Stimulated activated CD4-positive, alpha-beta T cell treated with anti-CD3 and anti-CD28 coated beads, TNF-alpha, amount 100 ng/mL, for 1 hour (primary cell): Measurements from ENCODE around the gene RAD9A.

Experiments used
- DNase-seq, 3 donors: peaks; one replicate each; pipeline ENCODE4 v3.0.0-alpha.2; 2020; ENCODE audit warnings: low read depth in 3 of 3, low spot score in 1 of 3

RAD9A gene

DNA sequence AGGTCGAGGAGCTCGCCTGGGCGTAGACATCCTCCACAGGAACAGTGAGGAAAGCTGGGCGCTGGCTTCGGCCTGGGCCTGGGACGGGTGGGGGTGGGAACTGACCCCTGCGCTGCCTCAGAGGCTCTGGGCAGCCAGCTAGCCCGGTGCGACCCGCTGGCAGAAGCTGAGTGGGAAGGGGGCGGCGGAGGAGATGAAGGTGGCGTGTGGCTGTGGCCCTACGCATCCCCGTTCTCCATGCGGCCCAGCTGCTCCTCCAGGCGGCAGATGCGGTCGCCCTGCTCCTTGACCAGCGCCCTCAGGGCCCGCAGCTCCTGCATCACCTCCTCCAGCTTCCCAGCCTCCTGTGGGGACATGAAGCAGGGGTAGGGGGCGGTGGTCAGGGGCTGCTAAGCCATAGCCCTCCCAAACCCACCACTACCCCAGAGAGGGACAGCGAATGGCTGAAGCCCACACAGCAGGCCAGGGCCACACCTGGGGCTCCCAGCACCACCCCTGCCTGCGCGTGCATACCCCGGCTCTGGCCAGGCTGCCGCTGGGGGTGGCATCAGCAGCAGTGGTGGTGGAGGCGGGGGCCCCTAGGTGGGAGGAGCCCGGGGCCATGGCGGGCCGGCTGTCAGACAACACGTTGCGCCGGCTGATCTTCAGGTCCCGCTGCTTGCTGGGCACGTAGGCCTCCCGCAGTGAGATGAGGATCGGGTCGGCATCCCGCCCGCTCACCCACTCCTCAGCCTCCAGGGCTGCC, 46.5 kb downstream of the RAD9A start:
- DNase-seq, result peak; percentile 43 to 65 (median 51)

DNA sequence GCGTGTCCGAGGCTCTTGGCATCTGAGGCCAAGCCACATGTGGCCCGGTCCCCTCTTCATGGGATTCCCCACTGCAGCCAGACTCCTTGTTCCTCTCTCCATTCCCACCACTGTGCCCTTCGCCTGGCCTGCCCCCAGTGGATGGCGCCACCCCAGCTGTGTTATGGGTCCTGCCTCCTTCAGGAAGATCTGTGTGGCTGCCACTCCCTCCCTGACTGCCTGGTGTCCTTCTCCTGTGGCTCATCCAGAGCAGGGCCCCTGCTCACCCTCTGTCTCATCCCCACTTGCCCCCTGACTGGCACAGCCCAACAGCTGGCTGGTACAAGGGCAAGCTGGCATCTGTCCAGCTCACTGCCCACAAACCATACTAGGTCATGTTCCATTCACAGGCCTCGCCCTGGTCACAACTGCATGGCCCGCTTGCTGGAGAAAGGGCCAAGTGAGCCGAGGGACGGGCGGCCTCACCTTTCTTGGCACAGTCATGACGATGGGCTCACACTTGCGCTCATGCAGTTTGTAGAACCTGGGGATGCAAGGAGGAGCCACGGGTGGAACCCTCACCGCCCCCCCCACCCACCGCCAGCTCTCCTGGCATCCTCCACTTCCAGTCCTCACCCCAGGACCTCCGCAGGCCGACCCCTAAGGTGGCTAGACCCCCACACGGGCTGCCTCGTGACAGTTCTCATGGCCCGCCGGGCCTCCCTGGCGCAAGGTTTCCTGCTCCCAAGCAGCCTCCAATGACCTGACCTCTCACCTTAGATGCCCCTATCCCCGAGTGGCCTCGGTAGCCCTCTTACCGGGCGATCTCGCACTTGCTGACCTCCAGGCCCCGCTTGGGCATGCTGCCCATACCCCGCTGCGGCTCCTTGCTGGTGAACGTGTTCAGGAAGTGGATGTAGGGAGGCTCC, 47.8 kb downstream of the RAD9A start:
- no peak for DNase-seq

DNA sequence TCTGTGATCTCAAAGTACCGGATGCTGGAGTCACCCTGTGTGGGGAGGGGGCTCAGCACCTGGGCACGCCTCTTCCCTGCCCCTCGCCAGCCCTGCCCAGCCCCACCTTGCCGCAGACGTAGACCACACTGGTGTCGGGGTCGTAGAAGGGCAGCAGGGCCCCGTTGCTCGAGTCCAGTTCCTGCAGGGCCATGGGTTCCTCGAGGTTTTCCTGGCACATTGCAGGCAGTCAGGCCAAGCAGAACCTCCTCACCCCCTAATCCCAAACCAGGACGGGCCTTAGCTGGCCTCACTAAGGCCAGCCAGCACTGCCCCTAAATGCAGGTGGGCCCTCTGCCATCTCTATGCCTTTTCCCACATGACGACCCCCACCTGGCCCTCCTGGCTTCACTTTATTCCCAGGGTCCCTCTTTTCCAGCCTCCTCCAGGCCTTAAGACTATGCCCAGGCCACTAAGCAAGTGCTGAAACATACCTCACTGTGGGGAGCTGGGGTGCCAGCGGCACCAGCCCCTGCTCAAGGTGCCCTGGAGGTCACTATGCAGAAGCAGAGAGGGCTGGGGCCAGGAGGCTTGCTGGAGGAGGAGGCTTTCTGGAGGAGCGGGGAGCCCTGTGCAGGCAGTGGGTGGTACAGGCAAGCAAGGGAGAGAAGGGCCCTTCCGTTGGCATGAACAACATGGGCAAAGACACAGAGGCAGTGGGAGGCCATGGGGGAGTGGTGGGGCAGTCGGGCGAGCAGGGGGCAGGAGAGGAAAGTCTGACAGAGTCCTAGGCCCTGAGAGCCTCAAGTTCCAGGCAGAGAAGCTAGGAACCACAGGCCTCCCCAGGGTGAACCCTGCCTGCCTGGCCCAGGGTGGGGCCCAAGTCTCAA, 48.7 kb downstream of the RAD9A start:
- no peak for DNase-seq

DNA sequence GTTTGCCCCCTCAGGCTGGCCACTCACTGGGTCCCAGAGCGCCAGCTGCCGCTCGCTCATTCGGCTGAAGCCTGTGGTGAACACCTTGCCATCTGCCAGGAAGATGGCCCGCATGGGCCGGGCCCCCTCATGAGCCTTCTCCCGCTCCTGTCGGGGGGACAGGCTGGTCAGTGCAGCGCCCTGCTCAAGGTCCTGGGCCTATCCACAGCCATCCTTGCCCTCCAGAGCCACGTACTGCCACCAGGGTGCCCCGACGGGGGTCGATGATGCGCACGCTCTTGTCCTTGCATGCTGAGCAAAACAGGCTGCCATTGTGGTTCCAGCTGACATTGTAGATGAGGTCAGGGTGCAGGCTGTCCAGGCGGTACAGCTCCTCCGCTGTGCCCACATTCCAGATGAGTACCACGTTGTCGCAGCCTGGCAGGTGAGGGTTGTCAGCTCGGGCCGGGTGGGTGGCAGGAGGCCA, 49.3 kb downstream of the RAD9A start:
- no peak for DNase-seq

DNA sequence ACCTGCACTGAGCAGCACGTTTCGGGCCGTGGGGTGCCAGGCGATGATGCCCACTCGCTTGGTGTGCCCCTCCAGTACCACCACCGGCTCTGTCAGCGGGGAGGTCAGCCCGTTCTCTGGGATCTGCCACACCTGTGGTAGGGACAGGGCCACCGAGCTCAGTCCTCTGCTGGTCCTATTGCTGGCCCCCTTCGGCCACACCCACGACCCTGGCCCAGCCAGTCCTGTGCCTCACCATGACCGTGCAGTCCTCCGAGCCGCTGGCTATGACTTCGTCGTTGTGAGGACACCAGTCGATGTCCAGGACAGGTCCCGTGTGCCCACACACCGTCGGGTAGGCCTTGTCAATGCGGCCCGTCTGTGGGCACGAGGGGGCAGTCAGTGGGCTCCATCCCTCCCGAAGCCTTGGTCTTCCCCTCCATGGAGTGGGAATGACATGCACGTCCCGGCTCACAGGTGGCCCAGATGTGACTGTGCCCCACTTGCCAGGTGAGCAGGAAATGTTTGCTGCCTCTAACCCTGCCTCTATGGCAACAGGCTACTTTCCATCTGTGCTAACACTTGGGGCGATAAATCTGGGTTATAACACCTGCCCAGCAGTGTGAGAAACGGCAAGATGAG, 50.1 kb downstream of the RAD9A start:
- DNase-seq, result no peak

DNA sequence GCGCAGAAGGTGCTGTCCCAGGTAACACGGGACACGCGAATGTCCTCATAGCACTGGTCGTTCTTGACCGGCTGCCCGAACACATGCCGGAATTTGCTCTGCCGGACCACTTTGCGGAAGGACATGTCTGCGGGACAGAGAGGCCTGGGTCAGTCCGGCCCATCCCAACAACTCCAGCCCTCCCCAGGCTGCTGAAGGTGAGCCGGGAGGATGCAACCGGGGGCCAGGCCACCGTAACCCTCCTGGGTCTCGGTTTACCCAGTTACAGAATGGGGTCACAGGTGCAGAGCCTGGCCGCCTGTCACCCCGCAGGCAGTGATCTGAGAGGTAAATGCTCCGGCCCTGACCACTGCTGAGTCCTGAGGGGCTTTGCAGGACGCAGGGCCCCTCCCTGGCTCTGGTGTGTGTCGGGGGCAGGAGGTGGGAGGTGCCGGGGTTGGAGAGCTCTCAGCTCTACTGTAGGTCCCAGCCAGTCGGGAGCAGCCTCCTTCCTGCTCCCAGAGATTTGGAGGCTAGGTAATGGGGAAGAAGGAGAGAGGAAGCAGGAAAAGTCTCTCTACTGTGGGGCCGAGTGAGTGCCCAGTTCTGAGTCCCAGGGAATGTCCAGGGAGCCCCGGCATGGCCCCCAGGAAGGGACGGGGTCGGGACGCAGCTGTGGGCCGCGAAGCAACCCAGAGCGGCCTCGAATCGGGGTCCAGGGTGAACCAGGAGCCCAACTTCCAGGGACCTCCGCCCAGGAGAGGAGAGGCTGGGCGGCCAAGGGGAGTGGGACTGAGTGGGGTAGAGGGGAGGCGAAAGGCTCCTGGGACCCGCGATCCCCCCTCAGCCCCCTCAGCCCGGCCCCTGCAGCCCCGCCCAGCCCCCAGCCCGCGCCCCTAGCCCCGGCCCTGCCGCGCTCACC, 51.0 kb downstream of the RAD9A start:
- no peak for DNase-seq

DNA sequence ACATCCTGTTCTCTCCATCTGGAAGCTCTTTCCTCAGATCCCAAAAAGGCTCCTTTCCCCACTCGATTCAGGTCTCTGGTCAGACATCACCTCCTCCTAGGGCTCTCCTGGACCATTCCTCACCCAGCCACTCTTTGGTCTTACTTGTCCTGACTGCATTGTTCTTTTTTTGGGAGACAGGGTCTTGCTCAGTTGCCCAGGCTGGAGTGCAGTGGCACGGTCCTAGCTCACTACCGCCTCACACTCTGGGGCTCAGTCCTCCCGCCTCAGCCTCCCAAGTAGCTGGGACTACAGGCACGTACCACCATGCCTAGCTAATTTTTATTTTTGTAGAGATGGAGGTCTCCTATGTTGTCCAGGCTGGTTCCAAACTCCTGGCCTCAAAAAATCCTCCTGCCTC, 53.7 kb downstream of the RAD9A start:
- no peak for DNase-seq
